NCI-H2196 (cell line): ENCODE data around the gene CFAP119.
A peak's percentile ranks its signal among the peaks of the same experiment; 100 is the strongest.
"Not testable (repeated sequence)": the region's sequence is repeated elsewhere in the genome, so short reads cannot be mapped to it uniquely, and the experiment has no call there.

Source experiments
- DNase-seq: peaks from one replicate; lab custom pipeline; 2025; ENCODE audit not compliant: unreplicated experiment; lab: John Stamatoyannopoulos, UW

The CFAP119 gene

GRCh38 chr16:30761928-30762902 is at the start of gene CFAP119, which contains the start of gene RNF40:
Gene CFAP119, minus strand, starts transcription at chr16:30762062. Its CDS starts 314 bp downstream, at chr16:30761748.
Gene RNF40, plus strand, starts transcription at chr16:30762322. Its CDS starts 224 bp downstream, at chr16:30762546.
- peak; percentile 97 for DNase-seq

GRCh38 chr16:30809675-30810074 is 47.8 kb upstream of the CFAP119 start:
- not testable (repeated sequence) for DNase-seq

GRCh38 chr16:30808890-30809426 is 47.1 kb upstream of the CFAP119 start:
- DNase-seq = not testable (repeated sequence)

GRCh38 chr16:30808146-30808545 is 46.3 kb upstream of the CFAP119 start:
- no peak for DNase-seq

GRCh38 chr16:30805370-30806169 is 43.7 kb upstream of the CFAP119 start:
- DNase-seq = peak; percentile 87

GRCh38 chr16:30805056-30805369 is 43.2 kb upstream of the CFAP119 start:
- DNase-seq = no peak

- no peak for DNase-seq
Measured at GRCh38 chr16:30802936-30803335, 41.1 kb upstream of the CFAP119 start.

GRCh38 chr16:30797670-30798309 is 35.9 kb upstream of the CFAP119 start:
- no peak for DNase-seq

GRCh38 chr16:30794634-30795033 is 32.8 kb upstream of the CFAP119 start:
- DNase-seq = no peak

GRCh38 chr16:30793508-30794069 is 31.7 kb upstream of the CFAP119 start:
- no peak for DNase-seq

- no peak for DNase-seq
Measured at GRCh38 chr16:30787613-30788378, 25.9 kb upstream of the CFAP119 start.

- DNase-seq = peak; percentile 68
Measured at GRCh38 chr16:30786936-30787612, 25.2 kb upstream of the CFAP119 start, which contains the start of gene ZNF629. Gene ZNF629, minus strand, starts transcription at chr16:30787205. Its CDS starts 2,723 bp downstream, at chr16:30784482.

GRCh38 chr16:30786115-30786935 is 24.5 kb upstream of the CFAP119 start:
- DNase-seq = no peak

GRCh38 chr16:30785126-30786106 is 23.6 kb upstream of the CFAP119 start:
- DNase-seq = no peak

- no peak for DNase-seq
Measured at GRCh38 chr16:30784215-30784614, 22.4 kb upstream of the CFAP119 start.

- DNase-seq = no peak
Measured at GRCh38 chr16:30783280-30784109, 21.6 kb upstream of the CFAP119 start.
